ENCODE data around the gene GLYATL1. TPM values are rescaled to one million over a fixed set of nuclear protein-coding genes. Genes with fewer than 3 reads are reported as not detected.

Gene GLYATL1
- total and polyA plus RNA-seq, 10 of the 15 experiments (the other 5 are each of a cell fraction or from before 2014, with no cell fraction given), result not detected

- TF ChIP-seq BCL3 (IDR thresholded peaks at IDR 0.05; ENCODE audit: borderline replicate concordance, insufficient read depth, low read depth, low read length, poor library complexity, severe bottlenecking), result no peak
- no peak for TF ChIP-seq ZBTB11 (CRISPR knock-in tag; IDR thresholded peaks at IDR 0.05)
- no peak for TF ChIP-seq TCF7 (IDR thresholded peaks at IDR 0.05; ENCODE audit: borderline replicate concordance)
- TF ChIP-seq LARP7 (IDR thresholded peaks at IDR 0.05), result no peak
- no peak for TF ChIP-seq JUND (IDR thresholded peaks at IDR 0.05; ENCODE audit: low read depth, low read length)
- TF ChIP-seq SRF (IDR thresholded peaks at IDR 0.05; ENCODE audit: low read depth in 2 of 2, low read length in 2 of 2), result no peak
- TF ChIP-seq HSF1 (IDR thresholded peaks at IDR 0.05; ENCODE audit: low read depth, low read length), result no peak
Measured at GRCh38 chr11:58977470-58977869, 38.2 kb downstream of the GLYATL1 start (continued).
